HFF-Myc (cell line): ENCODE measurements around the gene NEK11.

Experiments used
- DNase-seq: peaks from one replicate; pipeline ENCODE4 v3.0.0-alpha.2; 2011; ENCODE audit warnings: low read depth; ENCODE audit errors: extremely low read depth
- H3K4me3 ChIP-seq: replicated peaks from 2 replicates; pipeline ENCODE4 v1.5.1; 2011; ENCODE audit warnings: low read depth, mild to moderate bottlenecking, control low read depth, low read length
- TF ChIP-seq, protein P1 (sequence below): IDR thresholded peaks from 2 replicates; pipeline ENCODE4 v1.5.1; 2012; ENCODE audit warnings: mild to moderate bottlenecking, low read depth, low read length, control low read depth; ENCODE audit errors: missing control alignments

NEK11 gene

DNA sequence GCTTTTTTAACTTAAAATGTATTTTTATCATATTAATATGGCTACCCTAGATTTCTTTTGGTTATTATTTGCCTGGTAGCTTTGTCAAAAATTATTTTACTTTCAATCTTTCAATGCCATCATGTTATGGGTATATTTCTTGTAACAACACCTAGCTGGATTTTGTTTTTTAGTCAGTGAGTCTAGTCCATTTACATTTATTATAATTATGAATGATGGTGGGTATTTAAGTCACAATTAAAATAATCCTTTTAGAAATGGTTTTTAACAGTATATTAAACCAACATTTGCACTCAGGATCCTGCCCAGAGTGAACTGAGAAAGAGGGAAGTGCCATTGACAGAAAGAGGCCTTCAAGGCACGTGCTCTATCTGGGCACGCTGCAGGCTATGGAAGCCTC lies 315.1 kb downstream of the NEK11 start:
- DNase-seq, result no peak
- H3K4me3 ChIP-seq, result no peak overlapping the region
- TF ChIP-seq, protein P1, sequence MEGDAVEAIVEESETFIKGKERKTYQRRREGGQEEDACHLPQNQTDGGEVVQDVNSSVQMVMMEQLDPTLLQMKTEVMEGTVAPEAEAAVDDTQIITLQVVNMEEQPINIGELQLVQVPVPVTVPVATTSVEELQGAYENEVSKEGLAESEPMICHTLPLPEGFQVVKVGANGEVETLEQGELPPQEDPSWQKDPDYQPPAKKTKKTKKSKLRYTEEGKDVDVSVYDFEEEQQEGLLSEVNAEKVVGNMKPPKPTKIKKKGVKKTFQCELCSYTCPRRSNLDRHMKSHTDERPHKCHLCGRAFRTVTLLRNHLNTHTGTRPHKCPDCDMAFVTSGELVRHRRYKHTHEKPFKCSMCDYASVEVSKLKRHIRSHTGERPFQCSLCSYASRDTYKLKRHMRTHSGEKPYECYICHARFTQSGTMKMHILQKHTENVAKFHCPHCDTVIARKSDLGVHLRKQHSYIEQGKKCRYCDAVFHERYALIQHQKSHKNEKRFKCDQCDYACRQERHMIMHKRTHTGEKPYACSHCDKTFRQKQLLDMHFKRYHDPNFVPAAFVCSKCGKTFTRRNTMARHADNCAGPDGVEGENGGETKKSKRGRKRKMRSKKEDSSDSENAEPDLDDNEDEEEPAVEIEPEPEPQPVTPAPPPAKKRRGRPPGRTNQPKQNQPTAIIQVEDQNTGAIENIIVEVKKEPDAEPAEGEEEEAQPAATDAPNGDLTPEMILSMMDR, result no peak

DNA sequence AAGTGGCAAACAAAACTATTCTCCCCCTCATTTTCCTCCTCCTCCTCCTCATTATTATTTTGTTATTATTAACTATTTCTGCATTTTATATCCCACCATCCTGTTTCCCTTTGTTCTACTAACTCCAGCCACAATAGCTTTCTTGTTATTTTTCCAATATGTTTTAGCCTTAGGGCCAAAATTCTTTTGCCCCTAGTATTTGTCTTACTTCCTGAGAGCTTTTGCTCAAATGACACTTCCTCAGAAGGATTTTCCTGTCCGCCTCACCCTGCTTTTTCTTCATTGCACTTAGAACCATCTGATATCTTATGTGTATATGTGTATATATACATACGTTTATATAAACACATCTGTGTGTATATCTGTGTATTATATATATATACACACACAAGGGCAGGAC lies 322.2 kb downstream of the NEK11 start:
- H3K4me3 ChIP-seq, result no peak overlapping the region
- TF ChIP-seq, protein P1, result no peak
- DNase-seq, result no peak

DNA sequence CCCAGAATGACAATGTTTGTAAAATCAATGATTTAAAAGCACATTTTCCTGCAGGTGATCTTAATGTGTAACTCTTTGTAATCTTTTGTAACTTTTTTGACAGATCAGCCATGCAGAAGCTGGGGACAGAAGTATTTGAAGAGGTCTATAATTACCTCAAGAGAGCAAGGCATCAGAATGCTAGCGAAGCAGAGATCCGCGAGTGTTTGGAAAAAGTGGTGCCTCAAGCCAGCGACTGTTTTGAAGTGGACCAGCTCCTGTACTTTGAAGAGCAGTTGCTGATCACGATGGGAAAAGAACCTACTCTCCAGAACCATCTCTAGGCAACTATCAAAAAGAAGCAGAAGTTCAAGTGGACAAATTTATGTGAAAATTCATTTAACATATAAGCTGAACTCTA lies 322.8 kb downstream of the NEK11 start:
- H3K4me3 ChIP-seq, result no peak overlapping the region
- TF ChIP-seq, protein P1, result no peak
- DNase-seq, result no peak

DNA sequence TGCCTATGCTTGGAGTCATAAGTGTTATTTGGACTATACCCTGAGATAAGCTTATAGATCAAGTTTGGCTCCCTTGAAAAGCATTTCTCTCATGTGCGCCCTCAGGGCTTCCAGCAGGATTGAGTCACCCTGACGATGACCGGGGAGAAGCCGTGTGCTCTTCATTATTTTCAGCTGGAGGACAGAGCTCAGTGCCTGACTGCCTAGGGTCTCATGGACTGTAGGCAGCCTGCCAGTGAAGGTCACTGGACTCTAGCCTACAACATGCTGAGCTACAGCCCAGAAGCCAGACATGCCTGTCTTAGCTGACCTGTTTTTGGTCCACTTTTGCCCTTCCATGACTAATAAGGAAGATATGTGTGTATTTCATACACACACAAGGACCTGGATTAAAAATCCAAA lies 323.3 kb downstream of the NEK11 start:
- H3K4me3 ChIP-seq, result no peak overlapping the region
- TF ChIP-seq, protein P1, result no peak
- DNase-seq, result peak; percentile 59

DNA sequence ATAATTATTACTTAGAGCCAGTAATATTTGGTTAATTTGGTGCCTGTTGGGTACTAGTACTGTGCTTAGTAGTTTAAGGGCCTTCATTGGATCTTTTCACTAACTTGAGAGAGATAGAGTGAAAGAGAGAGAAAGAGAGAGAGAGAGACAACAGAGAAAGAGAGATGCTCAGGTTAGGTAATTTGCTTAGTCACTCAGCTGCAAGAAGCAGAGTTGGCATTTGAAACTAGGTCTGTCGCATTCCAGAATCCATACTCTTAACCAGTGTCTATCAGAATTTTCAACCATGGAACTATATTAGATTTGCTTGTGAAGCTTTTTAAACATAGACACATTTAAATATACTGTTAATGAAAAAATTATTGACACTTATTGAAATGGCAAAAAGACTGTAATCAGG lies 323.8 kb downstream of the NEK11 start:
- no peak overlapping the region for H3K4me3 ChIP-seq
- TF ChIP-seq, protein P1, result no peak
- no peak for DNase-seq

DNA sequence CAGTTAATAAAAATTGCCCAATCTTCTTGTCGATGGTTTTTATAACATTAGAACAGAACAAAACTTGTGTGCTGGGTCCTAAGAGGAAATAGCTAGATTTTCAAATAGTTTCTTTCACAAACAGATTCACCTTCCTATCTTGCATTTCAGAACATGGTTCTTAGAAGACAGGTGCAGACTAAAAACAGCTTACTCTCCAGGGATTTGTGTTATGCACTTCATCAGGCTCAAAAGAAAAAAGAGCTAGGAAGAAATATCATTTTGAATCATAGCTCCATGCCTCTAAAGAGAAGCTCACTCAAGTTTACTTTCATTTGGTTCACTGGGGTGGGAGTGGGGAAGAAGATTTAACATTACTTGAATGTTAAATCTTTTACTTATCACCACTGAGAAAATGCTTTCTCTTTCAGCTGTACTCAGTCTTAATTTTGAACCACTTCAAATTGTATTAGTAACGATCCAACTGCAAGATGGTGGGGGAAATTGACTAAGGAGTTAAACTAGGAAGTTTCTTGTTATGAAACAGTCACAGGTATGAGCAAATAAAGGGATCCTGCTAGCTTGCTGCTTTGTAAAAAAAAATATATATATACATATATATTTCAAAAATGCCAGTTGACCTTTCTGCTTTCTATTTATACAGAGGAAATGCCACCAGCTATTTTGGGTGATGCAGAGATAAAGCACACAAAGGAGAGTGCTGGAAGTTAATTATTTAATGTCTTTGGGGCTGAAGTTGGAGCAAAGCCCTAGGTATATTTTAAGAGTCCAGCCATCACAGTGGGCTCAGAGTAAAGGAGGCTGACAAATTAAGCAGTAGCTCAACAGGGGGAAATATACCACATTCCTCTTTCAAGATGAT lies 326.6 kb downstream of the NEK11 start:
- DNase-seq, result no peak
- TF ChIP-seq, protein P1, result no peak
- no peak overlapping the region for H3K4me3 ChIP-seq
